Myocyte (in vitro differentiated cells): ENCODE results near the gene TYW1B. TPM values are rescaled to one million over a fixed set of nuclear protein-coding genes. Genes with fewer than 3 reads are reported as not detected.
A peak's percentile ranks its signal among the peaks of the same experiment; 100 is the strongest.
"Not testable (repeated sequence)": the region's sequence is repeated elsewhere in the genome, so short reads cannot be mapped to it uniquely, and the experiment has no call there.

Experiments
- DNase-seq: peaks from one replicate; pipeline ENCODE4 v3.0.0-alpha.2; 2012; ENCODE audit warnings: low read depth
- total RNA-seq: library from RNA; depleted of rRNA; stranded (reverse); fragments of >200 nt; gene quantifications from 2 replicates; pipeline ENCODE4 v1.2.3, GENCODE V29; 2014

Gene TYW1B
- total RNA-seq, 1 donor from 2014 or later: 3.2 TPM

- DNase-seq: no peak
These were observed 73.7 kb downstream of the TYW1B start for GRCh38 chr7:72754312-72754711.

- no peak for DNase-seq
These were observed 74.2 kb downstream of the TYW1B start for GRCh38 chr7:72753781-72754180.

GRCh38 chr7:72753229-72753628 is 74.8 kb downstream of the TYW1B start:
- not testable (repeated sequence) for DNase-seq

GRCh38 chr7:72751978-72752377 is 76.0 kb downstream of the TYW1B start:
- peak; percentile 46 for DNase-seq

GRCh38 chr7:72751378-72751777 is 76.6 kb downstream of the TYW1B start:
- no peak for DNase-seq

- DNase-seq: peak; percentile 9
These were observed 79.4 kb downstream of the TYW1B start for GRCh38 chr7:72748649-72749048.

- DNase-seq: peak; percentile 25
These were observed 83.6 kb downstream of the TYW1B start for GRCh38 chr7:72744244-72744926.

- not testable (repeated sequence) for DNase-seq
These were observed 84.2 kb downstream of the TYW1B start for GRCh38 chr7:72743801-72744200.

- not testable (repeated sequence) for DNase-seq
These were observed 88.3 kb downstream of the TYW1B start for GRCh38 chr7:72739716-72740115.

GRCh38 chr7:72735855-72736254 is 92.1 kb downstream of the TYW1B start:
- not testable (repeated sequence) for DNase-seq

- not testable (repeated sequence) for DNase-seq
These were observed 97.2 kb downstream of the TYW1B start for GRCh38 chr7:72730815-72731214.

GRCh38 chr7:72730384-72730783 is 97.6 kb downstream of the TYW1B start:
- not testable (repeated sequence) for DNase-seq

- DNase-seq: not testable (repeated sequence)
These were observed 98.9 kb downstream of the TYW1B start for GRCh38 chr7:72729130-72729529.

GRCh38 chr7:72722694-72723093 is 105.3 kb downstream of the TYW1B start:
- not testable (repeated sequence) for DNase-seq

- not testable (repeated sequence) for DNase-seq
These were observed 107.1 kb downstream of the TYW1B start for GRCh38 chr7:72720890-72721289.

- not testable (repeated sequence) for DNase-seq
These were observed 110.7 kb downstream of the TYW1B start for GRCh38 chr7:72717252-72717774.

- not testable (repeated sequence) for DNase-seq
These were observed 116.1 kb downstream of the TYW1B start for GRCh38 chr7:72711927-72712326.

GRCh38 chr7:72710983-72711382 is 117.0 kb downstream of the TYW1B start:
- DNase-seq: no peak

- DNase-seq: no peak
These were observed 118.1 kb downstream of the TYW1B start for GRCh38 chr7:72709909-72710308.

- DNase-seq: peak; percentile 33
These were observed 119.5 kb downstream of the TYW1B start for GRCh38 chr7:72708371-72709050.

GRCh38 chr7:72706521-72706920 is 121.5 kb downstream of the TYW1B start:
- DNase-seq: peak; percentile 61

- not testable (repeated sequence) for DNase-seq
These were observed 122.3 kb downstream of the TYW1B start for GRCh38 chr7:72705693-72706092.
